HepG2 (cell line): Measurements from ENCODE around the gene METTL23.
A peak's percentile ranks its signal among the peaks of the same experiment; 100 is the strongest.

Experiments
- POLR2AphosphoS5 ChIP-seq: IDR thresholded peaks from 2 replicates; pipeline ENCODE4 v1.6.1; 2012; ENCODE audit warnings: low read depth, low read length
- RELA ChIP-seq: sonication (generic); formaldehyde crosslinking; IDR thresholded peaks from 2 replicates; pipeline ENCODE4 v1.4.0; 2020; ENCODE audit warnings: missing genetic modification reagents

- TF ChIP-seq RELA (CRISPR knock-in tag), result peak; percentile 85; the same call in 1 of the 2 replicates
- peak; percentile 99 for TF ChIP-seq POLR2AphosphoS5
Observed at GRCh38 chr17:76737082-76737675, 10.5 kb downstream of the METTL23 start, which contains the start of gene SRSF2.
